ENCODE results near the gene ZNF787. TPM values are rescaled to one million over a fixed set of nuclear protein-coding genes. Genes with fewer than 3 reads are reported as not detected.
A peak's percentile ranks its signal among the peaks of the same experiment; 100 is the strongest.

ZNF787 gene
- total RNA-seq, 4 donors from 2014 or later = 3.3 to 32.1 (median 21.5) TPM; not detected in 1

DNA sequence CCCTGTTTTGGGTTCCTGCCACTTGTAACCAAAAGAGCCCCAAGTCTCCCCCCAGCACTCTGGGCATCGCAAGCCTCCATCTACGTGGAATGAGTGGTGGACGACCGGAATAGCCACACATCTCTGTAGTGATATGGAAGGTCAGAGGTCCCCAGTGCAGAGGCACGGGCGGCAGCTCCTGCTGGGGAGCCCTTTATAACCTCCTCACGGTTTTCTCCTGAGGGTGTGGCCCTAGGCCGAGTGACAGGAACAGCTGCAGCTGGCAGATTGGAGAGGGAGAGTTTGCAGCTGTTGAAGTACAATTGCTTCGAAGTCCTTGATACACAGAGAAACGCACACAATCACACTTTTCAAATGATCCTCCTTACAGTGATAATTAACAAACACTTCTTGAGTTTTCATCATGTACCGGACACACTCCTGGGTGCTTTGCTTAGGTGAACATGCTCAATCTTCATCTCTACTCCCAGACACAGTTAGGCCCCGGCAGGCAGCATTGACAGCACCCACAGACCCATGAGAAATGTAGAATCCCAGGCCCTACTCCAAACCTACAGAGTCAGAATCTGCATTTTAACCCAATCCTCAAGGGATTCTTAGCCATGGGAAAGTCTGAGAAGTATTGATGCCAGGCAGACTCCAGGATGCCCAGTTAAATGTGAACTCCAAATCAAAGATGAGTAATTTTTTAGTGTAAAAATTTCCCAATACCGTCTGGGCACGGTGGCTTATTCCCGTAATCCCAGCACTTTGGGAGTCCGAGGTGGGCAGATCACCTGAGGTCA, 4.9 kb upstream of the ZNF787 start:
- H3K36me3 ChIP-seq = no peaks in the 10 kb centered on the region
- no peaks in the 10 kb centered on the region for H3K9me3 ChIP-seq
- no peak overlapping the region for H3K27ac ChIP-seq
- TF ChIP-seq, protein P1, sequence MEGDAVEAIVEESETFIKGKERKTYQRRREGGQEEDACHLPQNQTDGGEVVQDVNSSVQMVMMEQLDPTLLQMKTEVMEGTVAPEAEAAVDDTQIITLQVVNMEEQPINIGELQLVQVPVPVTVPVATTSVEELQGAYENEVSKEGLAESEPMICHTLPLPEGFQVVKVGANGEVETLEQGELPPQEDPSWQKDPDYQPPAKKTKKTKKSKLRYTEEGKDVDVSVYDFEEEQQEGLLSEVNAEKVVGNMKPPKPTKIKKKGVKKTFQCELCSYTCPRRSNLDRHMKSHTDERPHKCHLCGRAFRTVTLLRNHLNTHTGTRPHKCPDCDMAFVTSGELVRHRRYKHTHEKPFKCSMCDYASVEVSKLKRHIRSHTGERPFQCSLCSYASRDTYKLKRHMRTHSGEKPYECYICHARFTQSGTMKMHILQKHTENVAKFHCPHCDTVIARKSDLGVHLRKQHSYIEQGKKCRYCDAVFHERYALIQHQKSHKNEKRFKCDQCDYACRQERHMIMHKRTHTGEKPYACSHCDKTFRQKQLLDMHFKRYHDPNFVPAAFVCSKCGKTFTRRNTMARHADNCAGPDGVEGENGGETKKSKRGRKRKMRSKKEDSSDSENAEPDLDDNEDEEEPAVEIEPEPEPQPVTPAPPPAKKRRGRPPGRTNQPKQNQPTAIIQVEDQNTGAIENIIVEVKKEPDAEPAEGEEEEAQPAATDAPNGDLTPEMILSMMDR (IDR thresholded peaks at IDR 0.05) = no peak
- TF ChIP-seq POLR2A (IDR thresholded peaks at IDR 0.05) = no peak
- no peaks in the 10 kb centered on the region for H3K27me3 ChIP-seq
- no peaks in the 10 kb centered on the region for H3K4me1 ChIP-seq
- DNase-seq = no peak
- H3K4me3 ChIP-seq = no peak overlapping the region
- intact Hi-C loops (cut with DNase I; ENCODE audit: low total_unique reads) = no loop called here

DNA sequence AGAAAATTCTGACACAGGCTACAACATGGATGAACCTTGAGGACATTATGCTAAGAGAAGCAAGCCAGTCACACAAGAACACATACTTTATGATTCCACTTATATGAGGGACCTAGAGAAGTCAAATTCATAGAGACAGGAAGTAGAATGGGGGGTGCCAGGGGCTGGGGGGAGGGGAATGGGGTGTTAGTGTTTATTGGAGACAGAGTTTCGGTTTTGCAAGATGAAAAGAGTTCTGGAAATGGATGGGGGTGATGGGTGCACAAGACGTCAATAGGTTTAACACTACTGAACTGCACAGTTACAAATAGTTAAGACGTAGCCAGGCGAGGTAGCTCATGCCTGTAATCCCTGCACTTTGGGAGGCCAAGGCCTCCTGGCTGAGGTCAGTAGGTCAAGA, 3.5 kb upstream of the ZNF787 start:
- H3K4me1 ChIP-seq = peaks cover 4 to 8% of the 10 kb centered on the region in 2 donors
- intact Hi-C loops (cut with DNase I; ENCODE audit: low total_unique reads) = no loop called here
- no peaks in the 10 kb centered on the region for H3K9me3 ChIP-seq
- DNase-seq = no peak
- no peak overlapping the region for H3K4me3 ChIP-seq
- TF ChIP-seq POLR2A (IDR thresholded peaks at IDR 0.05) = no peak
- TF ChIP-seq, protein P1 (IDR thresholded peaks at IDR 0.05) = no peak
- no peaks in the 10 kb centered on the region for H3K27me3 ChIP-seq
- H3K27ac ChIP-seq = no peak overlapping the region
- no peaks in the 10 kb centered on the region for H3K36me3 ChIP-seq

DNA sequence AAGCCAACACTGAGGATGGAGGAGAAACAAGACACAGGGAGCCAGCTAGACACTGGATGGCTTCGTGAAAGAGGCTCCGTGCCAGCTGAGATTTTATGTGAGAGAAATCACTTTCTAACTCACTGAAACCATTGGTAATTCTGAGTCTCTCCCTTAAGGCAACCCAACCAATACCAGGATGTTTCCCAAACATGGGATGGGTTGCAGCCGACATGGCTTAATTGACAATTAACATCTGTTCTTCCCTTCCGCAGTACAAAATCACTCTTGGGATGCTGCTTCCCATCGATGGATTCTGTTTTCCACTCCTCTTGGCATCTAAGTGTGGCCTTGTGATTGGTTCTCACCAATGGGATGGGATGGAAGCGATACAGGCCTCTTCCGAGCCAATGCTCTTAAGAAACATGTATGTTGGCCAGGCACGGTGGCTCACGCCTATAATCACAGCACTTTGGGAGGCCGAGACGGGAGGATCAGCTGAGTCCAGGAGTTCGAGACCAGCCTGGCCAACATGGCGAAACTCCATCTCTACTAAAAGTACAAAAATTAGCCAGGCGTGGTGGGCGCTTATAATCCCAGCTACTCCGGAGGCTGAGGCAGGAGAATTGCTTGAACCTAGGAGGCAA, 2.3 kb upstream of the ZNF787 start:
- TF ChIP-seq, protein P1 (IDR thresholded peaks at IDR 0.05) = no peak
- TF ChIP-seq POLR2A (IDR thresholded peaks at IDR 0.05) = no peak
- intact Hi-C loops (cut with DNase I; ENCODE audit: low total_unique reads) = no loop called here
- Histone ChIP-seq H3K27ac (no peak overlapping the region), H3K4me3 (no peak overlapping the region), H3K4me1 (peaks cover 12 to 20% of the 10 kb centered on the region in 2 donors), H3K36me3 (no peaks in the 10 kb centered on the region), H3K9me3 (no peaks in the 10 kb centered on the region), H3K27me3 (no peaks in the 10 kb centered on the region)
- DNase-seq = no peak

DNA sequence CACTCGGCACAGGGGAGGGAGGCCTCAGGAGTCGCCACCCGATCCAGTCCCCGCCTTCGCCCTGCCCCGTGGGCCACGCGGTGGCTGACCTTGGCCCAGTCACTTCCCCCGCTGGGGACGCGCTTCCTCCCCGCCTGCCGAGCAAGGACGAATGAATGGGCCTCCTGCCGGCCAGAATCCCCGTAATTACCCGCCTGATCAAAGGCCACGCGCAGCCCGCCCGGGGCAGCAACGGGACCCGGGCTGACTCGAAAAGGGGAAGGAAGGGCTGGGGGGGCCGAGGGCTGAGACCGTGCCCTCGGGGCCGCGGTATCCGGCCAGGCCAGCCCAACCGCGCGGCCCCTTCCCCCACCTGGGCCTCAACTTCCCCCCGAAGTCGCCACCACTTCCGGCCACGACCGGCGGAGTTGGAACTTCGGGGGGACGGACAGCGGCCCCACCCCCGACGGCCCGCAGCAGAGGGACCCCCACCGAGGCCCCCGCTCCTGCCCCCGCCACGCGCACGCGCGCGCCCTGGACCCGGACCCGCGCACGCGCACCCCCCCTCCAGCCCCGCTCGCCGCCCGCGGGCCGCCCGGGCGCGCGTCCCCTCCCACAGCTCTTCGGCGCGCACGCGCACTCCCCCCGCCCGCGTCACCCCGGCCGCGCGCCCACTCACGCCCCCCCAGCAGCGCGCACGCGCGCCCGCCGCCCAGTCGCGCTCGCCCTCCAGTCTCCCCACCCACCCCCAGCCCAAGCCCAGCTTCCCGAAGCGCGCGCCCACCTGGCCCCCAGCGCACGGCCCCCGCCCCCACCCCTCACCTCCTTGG, 520 bp downstream of the ZNF787 start:
- Histone ChIP-seq H3K4me1 (peaks cover 12 to 22% of the 10 kb centered on the region in 2 donors), H3K4me3 (peak overlapping the region; percentile 92 to 94)

More for the DNA sequence above, 520 bp downstream of the ZNF787 start:
- intact Hi-C loops (cut with DNase I; ENCODE audit: low total_unique reads) = no loop called here
- H3K27ac ChIP-seq = peak overlapping the region; percentile 89 to 97
- DNase-seq = peak; percentile 61 to 76
- H3K9me3 ChIP-seq = no peaks in the 10 kb centered on the region
- H3K27me3 ChIP-seq = no peaks in the 10 kb centered on the region
- H3K36me3 ChIP-seq = no peaks in the 10 kb centered on the region
- TF ChIP-seq, protein P1 (IDR thresholded peaks at IDR 0.05) = peak in 1 of 4 experiments; percentile 26
- TF ChIP-seq POLR2A (IDR thresholded peaks at IDR 0.05) = no peak
